Astrocyte of the hippocampus (primary cell): ENCODE measurements around the gene CRAMP1.

ENCODE experiments used
- DNase-seq: peaks from one replicate; pipeline ENCODE4 v3.0.0; 2011; ENCODE audit warnings: low read depth, low spot score

Gene CRAMP1

GRCh38 chr16:1635070-1635469 is 22.9 kb downstream of the CRAMP1 start:
- no peak for DNase-seq

- no peak for DNase-seq
Observed at GRCh38 chr16:1637526-1637925, 25.4 kb downstream of the CRAMP1 start.

- no peak for DNase-seq
Observed at GRCh38 chr16:1638757-1639156, 26.6 kb downstream of the CRAMP1 start.

- DNase-seq: no peak
Observed at GRCh38 chr16:1639282-1639681, 27.1 kb downstream of the CRAMP1 start.

GRCh38 chr16:1639860-1640259 is 27.7 kb downstream of the CRAMP1 start:
- DNase-seq: no peak

- DNase-seq: peak; percentile 56
Observed at GRCh38 chr16:1640261-1640941, 28.2 kb downstream of the CRAMP1 start.

GRCh38 chr16:1641261-1641660 is 29.1 kb downstream of the CRAMP1 start:
- no peak for DNase-seq

- peak; percentile 32 for DNase-seq
Observed at GRCh38 chr16:1642148-1642547, 30.0 kb downstream of the CRAMP1 start.

GRCh38 chr16:1642753-1643152 is 30.6 kb downstream of the CRAMP1 start:
- no peak for DNase-seq

GRCh38 chr16:1643521-1643920 is 31.4 kb downstream of the CRAMP1 start:
- DNase-seq: no peak

- peak; percentile 22 for DNase-seq
Observed at GRCh38 chr16:1645914-1646525, 33.9 kb downstream of the CRAMP1 start.

- no peak for DNase-seq
Observed at GRCh38 chr16:1647856-1648255, 35.7 kb downstream of the CRAMP1 start.

GRCh38 chr16:1650131-1650530 is 38.0 kb downstream of the CRAMP1 start:
- DNase-seq: no peak

- DNase-seq: peak; percentile 16
Observed at GRCh38 chr16:1651094-1651973, 39.2 kb downstream of the CRAMP1 start.

GRCh38 chr16:1651974-1652312 is 39.8 kb downstream of the CRAMP1 start:
- no peak for DNase-seq

GRCh38 chr16:1653023-1653422 is 40.9 kb downstream of the CRAMP1 start:
- no peak for DNase-seq

GRCh38 chr16:1654505-1655268 is 42.5 kb downstream of the CRAMP1 start:
- no peak for DNase-seq

GRCh38 chr16:1655269-1655807 is 43.2 kb downstream of the CRAMP1 start:
- DNase-seq: no peak

- DNase-seq: no peak
Observed at GRCh38 chr16:1655909-1656807, 44.0 kb downstream of the CRAMP1 start.

GRCh38 chr16:1656808-1657617 is 44.9 kb downstream of the CRAMP1 start:
- no peak for DNase-seq
